ENCODE data around the gene CKMT1B.
"Not testable (repeated sequence)": the region's sequence is repeated elsewhere in the genome, so short reads cannot be mapped to it uniquely, and the experiment has no call there.

Gene CKMT1B

GRCh38 chr15:43593328-43594190 lies at the start of gene CKMT1B:
CKMT1B (plus strand) TSS chr15:43594027; CDS start chr15:43594219, 192 bp downstream.
- DNase-seq, result not testable (repeated sequence)

GRCh38 chr15:43544266-43544665 lies 49.6 kb upstream of the CKMT1B start:
- DNase-seq, result no peak

- no peak for DNase-seq
Observed at GRCh38 chr15:43545426-43545825, 48.4 kb upstream of the CKMT1B start.

GRCh38 chr15:43547539-43547938 lies 46.3 kb upstream of the CKMT1B start:
- no peak for DNase-seq

GRCh38 chr15:43550527-43551363 lies 43.1 kb upstream of the CKMT1B start:
- DNase-seq, result no peak

- DNase-seq, result no peak
Observed at GRCh38 chr15:43552256-43552655, 41.6 kb upstream of the CKMT1B start.

GRCh38 chr15:43552986-43553385 lies 40.8 kb upstream of the CKMT1B start:
- no peak for DNase-seq

- not testable (repeated sequence) for DNase-seq
Observed at GRCh38 chr15:43562753-43563152, 31.1 kb upstream of the CKMT1B start.

GRCh38 chr15:43563793-43564192 lies 30.0 kb upstream of the CKMT1B start:
- not testable (repeated sequence) for DNase-seq

- not testable (repeated sequence) for DNase-seq
Observed at GRCh38 chr15:43566615-43567014, 27.2 kb upstream of the CKMT1B start.

GRCh38 chr15:43574607-43575006 lies 19.2 kb upstream of the CKMT1B start:
- not testable (repeated sequence) for DNase-seq

- not testable (repeated sequence) for DNase-seq
Observed at GRCh38 chr15:43589778-43590466, 3.9 kb upstream of the CKMT1B start, which contains the start of gene PPIP5K1. PPIP5K1 (minus strand) TSS chr15:43590208; CDS start chr15:43584504, 5,704 bp downstream.

- DNase-seq, result not testable (repeated sequence)
Observed at GRCh38 chr15:43592841-43593240, 986 bp upstream of the CKMT1B start.

- DNase-seq, result not testable (repeated sequence)
Observed at GRCh38 chr15:43599131-43599530, 5.3 kb downstream of the CKMT1B start.

GRCh38 chr15:43600200-43600599 lies 6.4 kb downstream of the CKMT1B start:
- DNase-seq, result not testable (repeated sequence)

- not testable (repeated sequence) for DNase-seq
Observed at GRCh38 chr15:43602233-43602632, 8.4 kb downstream of the CKMT1B start.

GRCh38 chr15:43617750-43618149 lies 23.9 kb downstream of the CKMT1B start:
- not testable (repeated sequence) for DNase-seq

- not testable (repeated sequence) for DNase-seq
Observed at GRCh38 chr15:43618700-43619099, 24.9 kb downstream of the CKMT1B start, which contains the start of gene STRC. STRC (minus strand) TSS chr15:43618800; CDS start chr15:43618722, 78 bp downstream.

GRCh38 chr15:43622068-43622799 lies 28.4 kb downstream of the CKMT1B start:
- DNase-seq, result not testable (repeated sequence)

GRCh38 chr15:43625106-43625505 lies 31.3 kb downstream of the CKMT1B start:
- DNase-seq, result no peak

GRCh38 chr15:43626937-43627336 lies 33.1 kb downstream of the CKMT1B start:
- not testable (repeated sequence) for DNase-seq

Data from midbrain (tissue), 1 donor.